Measurements from ENCODE around the gene KLHDC8B. TPM values are rescaled to one million over a fixed set of nuclear protein-coding genes. Genes with fewer than 3 reads are reported as not detected.
"Not testable (repeated sequence)": the region's sequence is repeated elsewhere in the genome, so short reads cannot be mapped to it uniquely, and the experiment has no call there.

The KLHDC8B gene
- total RNA-seq, 4 donors from 2014 or later = 78.6 to 190 (median 91.2) TPM

DNA sequence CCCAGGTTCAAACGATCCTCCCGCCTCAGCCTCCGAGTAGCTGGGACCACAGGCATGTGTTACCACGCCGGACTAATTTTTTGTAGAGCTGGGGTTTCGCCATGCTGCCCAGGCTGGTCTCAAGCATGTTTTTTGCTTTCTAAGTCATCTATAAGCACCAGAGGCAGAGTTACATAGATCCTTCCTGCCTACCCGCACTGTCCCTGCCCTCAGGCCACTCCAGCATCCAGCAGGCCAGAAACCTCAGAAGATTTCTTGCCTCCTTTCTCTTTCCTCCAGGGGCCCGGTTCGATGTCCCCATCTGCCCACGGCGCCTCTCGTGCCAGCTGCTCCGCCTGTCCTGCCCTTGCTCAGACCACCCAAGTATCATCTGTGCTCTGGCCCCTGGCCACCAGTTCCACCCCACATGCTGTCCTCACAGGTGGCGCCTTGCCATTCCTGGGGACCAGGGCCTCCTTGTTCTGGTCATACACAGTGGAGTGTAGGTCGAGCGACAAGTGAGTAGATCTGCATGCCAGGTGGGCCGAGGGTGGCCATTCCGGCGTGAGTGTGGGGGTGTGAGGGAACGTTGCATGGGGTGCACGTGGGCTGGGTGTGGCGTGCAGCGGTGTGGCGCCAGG lies 27.3 kb downstream of the KLHDC8B start:
- Histone ChIP-seq H3K27ac (replicated peaks in 1 of 4) (peak overlapping the region; percentile 49 to 90 (median 74)), H3K27me3 (no peaks in the 10 kb centered on the region), H3K36me3 (no peaks in the 10 kb centered on the region), H3K4me1 (peaks cover 7 to 34% (median 17%) of the 10 kb centered on the region in 4 donors), H3K4me3 (peak overlapping the region; percentile 46 to 72 (median 60)), H3K9me3 (no peaks in the 10 kb centered on the region)
- intact Hi-C loops (cut with DNase I) = no loop called here
- TF ChIP-seq, protein P1, sequence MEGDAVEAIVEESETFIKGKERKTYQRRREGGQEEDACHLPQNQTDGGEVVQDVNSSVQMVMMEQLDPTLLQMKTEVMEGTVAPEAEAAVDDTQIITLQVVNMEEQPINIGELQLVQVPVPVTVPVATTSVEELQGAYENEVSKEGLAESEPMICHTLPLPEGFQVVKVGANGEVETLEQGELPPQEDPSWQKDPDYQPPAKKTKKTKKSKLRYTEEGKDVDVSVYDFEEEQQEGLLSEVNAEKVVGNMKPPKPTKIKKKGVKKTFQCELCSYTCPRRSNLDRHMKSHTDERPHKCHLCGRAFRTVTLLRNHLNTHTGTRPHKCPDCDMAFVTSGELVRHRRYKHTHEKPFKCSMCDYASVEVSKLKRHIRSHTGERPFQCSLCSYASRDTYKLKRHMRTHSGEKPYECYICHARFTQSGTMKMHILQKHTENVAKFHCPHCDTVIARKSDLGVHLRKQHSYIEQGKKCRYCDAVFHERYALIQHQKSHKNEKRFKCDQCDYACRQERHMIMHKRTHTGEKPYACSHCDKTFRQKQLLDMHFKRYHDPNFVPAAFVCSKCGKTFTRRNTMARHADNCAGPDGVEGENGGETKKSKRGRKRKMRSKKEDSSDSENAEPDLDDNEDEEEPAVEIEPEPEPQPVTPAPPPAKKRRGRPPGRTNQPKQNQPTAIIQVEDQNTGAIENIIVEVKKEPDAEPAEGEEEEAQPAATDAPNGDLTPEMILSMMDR (IDR thresholded peaks at IDR 0.05) = no peak
- TF ChIP-seq EP300 (IDR thresholded peaks at IDR 0.05) (no peak), POLR2A (IDR thresholded peaks at IDR 0.05; ENCODE audit: low read depth) (no peak), POLR2AphosphoS5 (IDR thresholded peaks at IDR 0.05) (no peak)
- no peak for DNase-seq (ENCODE audit: extremely low spot score)
- 66% methylated on average over 24 of the region's 24 CpGs for WGBS

DNA sequence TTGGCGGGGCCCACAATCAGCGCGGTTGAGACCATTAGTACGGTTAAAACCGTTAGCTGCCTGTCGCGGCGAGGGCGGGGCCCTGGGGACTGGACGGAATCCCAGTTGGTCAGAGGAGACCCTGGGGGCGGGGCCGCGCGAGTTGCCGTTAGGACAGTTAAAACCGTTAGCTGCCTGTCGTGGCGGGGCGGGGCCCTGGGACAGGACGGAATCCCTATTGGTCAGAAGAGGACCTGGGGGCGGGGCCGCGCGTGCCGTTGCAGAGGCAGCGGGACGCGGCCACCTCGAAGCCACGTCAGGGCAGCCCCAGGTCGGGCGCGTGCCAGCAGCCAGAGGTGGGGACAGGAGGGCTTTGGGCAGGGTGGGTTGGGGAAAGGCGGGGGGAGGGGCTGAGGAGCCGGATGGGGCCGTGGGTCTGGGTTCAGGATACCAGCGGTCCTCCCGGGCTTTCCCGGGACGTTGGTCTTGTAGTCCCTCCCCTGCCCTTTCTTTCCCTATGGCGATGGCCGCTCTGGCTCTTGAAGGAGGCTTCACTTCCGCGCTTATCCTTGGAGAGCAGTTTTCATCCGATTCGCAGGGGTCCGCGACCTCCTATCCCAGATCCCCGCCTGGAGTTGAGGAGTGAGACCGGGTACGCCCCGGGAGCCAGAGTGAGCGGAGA lies 28.0 kb downstream of the KLHDC8B start:
- DNase-seq (ENCODE audit: extremely low spot score) = no peak
- WGBS = 19% methylated on average over 35 of the region's 53 CpGs
- Histone ChIP-seq H3K36me3 (no peaks in the 10 kb centered on the region), H3K4me3 (peak overlapping the region; percentile 46 to 72 (median 60)), H3K4me1 (peaks cover 7 to 34% (median 17%) of the 10 kb centered on the region in 4 donors), H3K9me3 (no peaks in the 10 kb centered on the region), H3K27ac (replicated peaks in 1 of 4) (peak overlapping the region; percentile 49 to 90 (median 74)), H3K27me3 (no peaks in the 10 kb centered on the region)
- intact Hi-C loops (cut with DNase I) = no loop called here
- TF ChIP-seq EP300 (IDR thresholded peaks at IDR 0.05) = no peak
- peak; percentile 82 to 86 for TF ChIP-seq POLR2AphosphoS5 (IDR thresholded peaks at IDR 0.05)

DNA sequence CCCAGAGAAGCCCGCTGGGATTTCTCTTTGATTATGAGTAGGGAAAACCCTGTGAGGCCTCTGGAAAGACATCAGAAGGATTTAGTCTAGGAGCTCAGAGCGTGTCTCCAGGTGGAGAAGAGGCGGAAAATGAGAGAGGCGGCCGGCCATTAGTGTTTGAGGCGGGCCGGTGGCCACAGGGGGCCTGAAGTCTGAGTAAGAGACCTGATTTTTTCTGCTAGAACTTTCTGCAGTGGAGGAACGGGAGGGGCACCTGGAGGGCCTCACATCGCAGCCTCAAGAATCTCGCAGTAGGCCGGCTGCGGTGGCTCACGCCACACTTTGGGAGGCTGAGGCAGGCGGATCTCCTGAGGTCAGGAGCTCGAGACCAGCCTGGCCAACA lies 28.5 kb downstream of the KLHDC8B start:
- Histone ChIP-seq H3K4me3 (peak overlapping the region; percentile 46 to 72 (median 60)), H3K27me3 (no peaks in the 10 kb centered on the region), H3K4me1 (peaks cover 7 to 34% (median 17%) of the 10 kb centered on the region in 4 donors), H3K36me3 (no peaks in the 10 kb centered on the region), H3K27ac (replicated peaks in 1 of 4) (peak overlapping the region; percentile 49 to 90 (median 74)), H3K9me3 (no peaks in the 10 kb centered on the region)
- WGBS = 64% methylated on average over 15 of the region's 15 CpGs
- no peak for TF ChIP-seq POLR2A (IDR thresholded peaks at IDR 0.05; ENCODE audit: low read depth)
- TF ChIP-seq POLR2AphosphoS5 (IDR thresholded peaks at IDR 0.05) = peak in 1 of 2 donors; percentile 14
- no peak for TF ChIP-seq EP300 (IDR thresholded peaks at IDR 0.05)
- intact Hi-C loops (cut with DNase I) = no loop called here
- no peak for DNase-seq (ENCODE audit: extremely low spot score)

DNA sequence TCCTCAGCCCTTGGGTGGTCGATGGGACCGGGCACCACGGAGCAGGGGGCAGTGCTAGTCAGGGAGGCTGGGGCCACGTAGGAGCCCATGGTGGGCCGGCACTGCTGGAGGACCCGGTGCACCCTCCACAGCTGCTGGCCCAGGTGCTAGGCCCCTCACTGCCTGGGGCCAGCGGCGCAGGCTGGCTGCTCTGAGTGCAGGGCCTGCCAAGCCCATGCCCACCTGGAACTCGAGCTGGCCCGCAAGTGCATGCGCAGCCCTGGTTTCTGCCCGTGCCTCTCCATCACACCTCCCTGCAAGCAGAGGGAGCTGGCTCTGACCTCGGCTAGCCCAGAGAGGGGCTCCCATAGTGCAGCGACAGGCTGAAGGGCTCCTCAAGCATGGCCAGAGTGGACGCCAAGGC lies 42.1 kb downstream of the KLHDC8B start:
- no CpG with 5 or more reads among the region's 15 CpGs for WGBS
- Histone ChIP-seq H3K27ac (replicated peaks in 1 of 4) (no peak overlapping the region), H3K4me1 (peaks cover 9 to 31% (median 21%) of the 10 kb centered on the region in 4 donors), H3K9me3 (no peaks in the 10 kb centered on the region), H3K4me3 (no peak overlapping the region), H3K36me3 (peaks cover 0 to 14% (median 0%) of the 10 kb centered on the region in 4 donors), H3K27me3 (no peaks in the 10 kb centered on the region)
- intact Hi-C loops (cut with DNase I) = no loop called here
- DNase-seq (ENCODE audit: extremely low spot score) = no peak
- TF ChIP-seq POLR2AphosphoS5 (IDR thresholded peaks at IDR 0.05) (no peak), EP300 (IDR thresholded peaks at IDR 0.05) (no peak), POLR2A (IDR thresholded peaks at IDR 0.05; ENCODE audit: low read depth) (no peak)
- TF ChIP-seq, protein P1 (IDR thresholded peaks at IDR 0.05) = no peak

DNA sequence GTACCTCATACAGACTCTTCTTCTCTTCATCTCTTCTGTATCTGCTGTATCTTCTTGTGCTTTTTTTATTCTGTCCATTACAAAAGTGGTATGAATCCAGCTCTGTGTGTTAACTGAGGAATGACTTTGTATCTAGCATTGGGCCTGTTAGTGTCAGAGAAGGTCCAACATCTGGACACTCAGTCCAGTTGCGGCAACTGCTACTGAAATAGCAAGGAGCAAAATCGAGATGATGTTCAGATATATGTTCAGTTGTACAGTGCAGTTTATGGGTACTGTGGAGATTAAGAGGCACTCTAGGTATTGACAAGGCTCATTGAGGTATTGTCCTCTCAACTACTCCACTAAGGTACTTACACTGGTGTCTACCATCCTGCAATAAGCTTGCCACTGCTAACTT lies 42.6 kb downstream of the KLHDC8B start:
- TF ChIP-seq EP300 (IDR thresholded peaks at IDR 0.05) = no peak
- no peak for TF ChIP-seq POLR2AphosphoS5 (IDR thresholded peaks at IDR 0.05)
- TF ChIP-seq POLR2A (IDR thresholded peaks at IDR 0.05; ENCODE audit: low read depth) = no peak
- TF ChIP-seq, protein P1 (IDR thresholded peaks at IDR 0.05) = no peak

DNA sequence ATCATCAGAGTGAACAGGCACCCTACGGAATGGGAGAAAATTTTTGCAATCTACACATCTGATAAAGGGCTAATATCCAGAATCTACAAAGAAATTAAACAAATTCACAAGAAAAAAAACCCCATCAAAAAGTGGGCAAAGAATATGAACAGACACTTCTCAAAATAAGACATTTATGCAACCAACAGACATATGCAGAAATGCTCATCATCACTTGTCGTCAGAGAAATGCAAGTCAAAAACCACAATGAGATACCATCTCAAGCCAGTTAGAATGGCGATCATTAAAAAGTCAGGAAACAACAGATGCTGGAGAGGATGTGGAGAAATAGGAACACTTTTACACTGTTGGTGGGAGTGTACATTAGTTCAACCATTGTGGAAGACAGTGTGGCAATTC lies 45.3 kb downstream of the KLHDC8B start:
- H3K4me3 ChIP-seq; DNase-seq (ENCODE audit: extremely low spot score); H3K36me3 ChIP-seq; H3K9me3 ChIP-seq; intact Hi-C loops (cut with DNase I); H3K27me3 ChIP-seq: not testable (repeated sequence)
- 84% methylated on average over 3 of the region's 3 CpGs for WGBS
- Histone ChIP-seq H3K4me1 (peaks cover 16 to 51% (median 34%) of the 10 kb centered on the region in 4 donors), H3K27ac (replicated peaks in 1 of 4) (peak overlapping the region in 2 of 4 donors; percentile 33 to 81)

More for the DNA sequence above, 42.6 kb downstream of the KLHDC8B start:
- Histone ChIP-seq H3K36me3 (peaks cover 0 to 11% (median 0%) of the 10 kb centered on the region in 4 donors), H3K27ac (replicated peaks in 1 of 4) (no peak overlapping the region), H3K4me1 (peaks cover 14 to 36% (median 25%) of the 10 kb centered on the region in 4 donors), H3K4me3 (no peak overlapping the region), H3K27me3 (no peaks in the 10 kb centered on the region), H3K9me3 (no peaks in the 10 kb centered on the region)
- WGBS = 85% methylated on average over 2 of the region's 2 CpGs
- intact Hi-C loops (cut with DNase I) = no loop called here
- DNase-seq (ENCODE audit: extremely low spot score) = no peak

DNA sequence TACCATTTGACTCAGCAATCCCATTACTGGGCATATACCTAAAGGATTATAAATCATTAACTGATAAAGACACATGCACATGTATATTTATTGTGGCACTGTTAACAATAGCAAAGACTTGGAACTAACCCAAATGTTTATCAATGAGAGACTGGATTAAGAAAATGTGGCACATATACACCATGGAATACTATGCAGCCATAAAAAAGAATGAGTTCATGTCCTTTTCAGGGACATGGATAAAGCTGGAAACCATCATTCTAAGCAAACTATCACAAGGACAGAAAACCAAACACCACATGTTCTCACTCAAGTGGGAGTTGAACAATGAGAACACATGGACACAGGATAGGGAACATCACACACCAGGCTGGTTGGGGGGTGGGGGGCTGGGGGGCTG lies 45.7 kb downstream of the KLHDC8B start:
- DNase-seq (ENCODE audit: extremely low spot score); H3K4me3 ChIP-seq; H3K9me3 ChIP-seq; H3K27me3 ChIP-seq; H3K36me3 ChIP-seq; intact Hi-C loops (cut with DNase I): not testable (repeated sequence)
- peaks cover 16 to 51% (median 34%) of the 10 kb centered on the region in 4 donors for H3K4me1 ChIP-seq
- H3K27ac ChIP-seq (replicated peaks in 1 of 4) = peak overlapping the region in 3 of 4 donors; percentile 79 to 82 (median 81)
